GM19025 (cell line): ENCODE data around the gene MFSD2B.

Experiments used
- ATAC-seq: cut with Tn5 transposase; IDR thresholded peaks from one replicate; pipeline ENCODE4 v1.9.1; 2021; ENCODE audit warnings: mild to moderate bottlenecking, low read depth, moderate library complexity; ENCODE audit not compliant: unreplicated experiment

Gene MFSD2B

GRCh38 chr2:24050041-24050979 is 40.4 kb downstream of the MFSD2B start:
- no peak for ATAC-seq

GRCh38 chr2:24051833-24052232 is 41.9 kb downstream of the MFSD2B start:
- no peak for ATAC-seq

- no peak for ATAC-seq
These were observed 43.1 kb downstream of the MFSD2B start for GRCh38 chr2:24052951-24053350.

- ATAC-seq = no peak
These were observed 44.6 kb downstream of the MFSD2B start for GRCh38 chr2:24054366-24055010.

- ATAC-seq = no peak
These were observed 45.9 kb downstream of the MFSD2B start for GRCh38 chr2:24055750-24056149.

- no peak for ATAC-seq
These were observed 48.8 kb downstream of the MFSD2B start for GRCh38 chr2:24058564-24059271.

- no peak for ATAC-seq
These were observed 55.5 kb downstream of the MFSD2B start for GRCh38 chr2:24065341-24065740.

- ATAC-seq = no peak
These were observed 62.4 kb downstream of the MFSD2B start for GRCh38 chr2:24072259-24072658.

GRCh38 chr2:24073816-24074215 is 63.9 kb downstream of the MFSD2B start:
- ATAC-seq = no peak

- ATAC-seq = no peak
These were observed 65.4 kb downstream of the MFSD2B start for GRCh38 chr2:24075259-24075658.
